IPS DF 4.7 (cell line): ENCODE measurements around the gene CARD6.
"Not testable (repeated sequence)": the region's sequence is repeated elsewhere in the genome, so short reads cannot be mapped to it uniquely, and the experiment has no call there.

Experiments
- DNase-seq: peaks from one replicate; pipeline ENCODE4 v3.0.0-alpha.2; 2013; ENCODE audit warnings: low spot score; ENCODE audit errors: extremely low read depth

CARD6 gene

GRCh38 chr5:40828021-40828631 lies 13.0 kb upstream of the CARD6 start:
- no peak for DNase-seq

- no peak for DNase-seq
These were observed 12.2 kb upstream of the CARD6 start for GRCh38 chr5:40828690-40829661.

GRCh38 chr5:40829748-40830533 lies 11.2 kb upstream of the CARD6 start:
- DNase-seq = no peak

GRCh38 chr5:40831346-40832210 lies 9.6 kb upstream of the CARD6 start:
- DNase-seq = no peak

GRCh38 chr5:40832345-40832744 lies 8.8 kb upstream of the CARD6 start:
- DNase-seq = no peak

- no peak for DNase-seq
These were observed 7.4 kb upstream of the CARD6 start for GRCh38 chr5:40833712-40834229.

GRCh38 chr5:40834391-40834848 lies 6.7 kb upstream of the CARD6 start:
- DNase-seq = no peak

GRCh38 chr5:40834849-40835787 lies 6.0 kb upstream of the CARD6 start, which contains the start of gene RPL37:
Gene RPL37 (minus strand): TSS chr5:40835222. CDS start chr5:40835185, 37 bp downstream.
- peak; percentile 86 for DNase-seq

GRCh38 chr5:40838086-40838485 lies 3.1 kb upstream of the CARD6 start:
- DNase-seq = no peak

GRCh38 chr5:40842351-40842750 lies 1.2 kb downstream of the CARD6 start:
- no peak for DNase-seq

- DNase-seq = no peak
These were observed 3.4 kb downstream of the CARD6 start for GRCh38 chr5:40844565-40844964.

- no peak for DNase-seq
These were observed 5.2 kb downstream of the CARD6 start for GRCh38 chr5:40846371-40846770.

GRCh38 chr5:40847525-40847924 lies 6.4 kb downstream of the CARD6 start:
- DNase-seq = no peak

GRCh38 chr5:40853632-40854192 lies 12.5 kb downstream of the CARD6 start:
- no peak for DNase-seq

- DNase-seq = no peak
These were observed 19.5 kb downstream of the CARD6 start for GRCh38 chr5:40860711-40861110.

- not testable (repeated sequence) for DNase-seq
These were observed 23.8 kb downstream of the CARD6 start for GRCh38 chr5:40865004-40865403.

GRCh38 chr5:40866844-40867243 lies 25.7 kb downstream of the CARD6 start:
- DNase-seq = no peak

GRCh38 chr5:40869384-40869783 lies 28.2 kb downstream of the CARD6 start:
- no peak for DNase-seq

GRCh38 chr5:40871177-40871576 lies 30.0 kb downstream of the CARD6 start:
- DNase-seq = no peak
